ENCODE data around the gene TMEM132D. TPM values are rescaled to one million over a fixed set of nuclear protein-coding genes. Genes with fewer than 3 reads are reported as not detected.

The TMEM132D gene
- total RNA-seq, 2 donors from 2014 or later: 4.4 to 14.2 TPM

DNA sequence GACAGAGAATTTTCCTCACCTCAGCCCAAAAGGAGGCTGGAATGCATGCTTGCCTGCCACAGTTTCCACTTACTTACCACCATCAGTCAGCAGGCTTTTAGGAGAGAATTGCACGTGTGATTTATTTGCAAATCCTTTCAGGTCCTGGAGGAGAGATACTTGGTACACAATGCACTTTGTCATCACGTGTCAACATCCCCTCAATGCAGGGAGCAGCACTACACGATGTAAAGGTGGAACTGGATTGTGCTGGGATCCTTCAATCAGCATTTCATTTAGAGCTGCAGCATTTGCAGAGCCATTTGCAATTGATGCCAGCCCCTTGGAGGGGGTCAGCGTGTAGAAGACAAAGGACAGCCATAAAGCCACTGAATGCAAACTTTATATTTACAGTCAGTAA lies 832.5 kb downstream of the TMEM132D start:
- Histone ChIP-seq H3K36me3 (ENCODE audit: control insufficient read depth, insufficient read depth, low read length) (no peaks in the 10 kb centered on the region), H3K27ac (ENCODE audit: low read depth, low read length) (no peak overlapping the region), H3K4me3 (ENCODE audit: low read length) (no peak overlapping the region), H3K27me3 (ENCODE audit: control insufficient read depth, insufficient read depth, low read length, poor library complexity, severe bottlenecking) (peaks cover 6% of the 10 kb centered on the region), H3K9me3 (ENCODE audit: control insufficient read depth, low read length) (no peaks in the 10 kb centered on the region), H3K9ac (ENCODE audit: extremely low read depth, low read length, poor library complexity, severe bottlenecking) (no peak overlapping the region), H3K4me1 (ENCODE audit: control insufficient read depth, insufficient read depth, low read length) (no peaks in the 10 kb centered on the region)
- Mint-ChIP-seq H3K9me3 (no peaks in the 10 kb centered on the region), H3K36me3 (ENCODE audit: low read depth) (peaks cover 16% of the 10 kb centered on the region), H3K4me1 (peaks cover 12% of the 10 kb centered on the region), H3K27ac (no peak overlapping the region), H3K4me3 (no peak overlapping the region), H3K27me3 (ENCODE audit: insufficient read depth) (peaks cover 6% of the 10 kb centered on the region)
- no peak for DNase-seq
- WGBS, 2 experiments (ENCODE audit: insufficient coverage in 1 of 2, insufficient read length in 1 of 2): 46 to 78% methylated on average over 3 to 4 of the region's 4 CpGs
- TF ChIP-seq CTCF (conservative IDR thresholded peaks at IDR 0.05): no peak

GRCh38 chr12:129069886-129070285 lies 833.9 kb downstream of the TMEM132D start:
- Histone ChIP-seq H3K4me1 (ENCODE audit: control insufficient read depth, insufficient read depth, low read length) (no peaks in the 10 kb centered on the region), H3K27me3 (ENCODE audit: control insufficient read depth, insufficient read depth, low read length, poor library complexity, severe bottlenecking) (peaks cover 6% of the 10 kb centered on the region), H3K9ac (ENCODE audit: extremely low read depth, low read length, poor library complexity, severe bottlenecking) (no peak overlapping the region), H3K9me3 (ENCODE audit: control insufficient read depth, low read length) (no peaks in the 10 kb centered on the region), H3K4me3 (ENCODE audit: low read length) (no peak overlapping the region), H3K27ac (ENCODE audit: low read depth, low read length) (no peak overlapping the region), H3K36me3 (ENCODE audit: control insufficient read depth, insufficient read depth, low read length) (no peaks in the 10 kb centered on the region)
- 79 to 83% methylated on average over 14 to 15 of the region's 15 CpGs for WGBS, 2 experiments (ENCODE audit: insufficient coverage in 1 of 2, insufficient read length in 1 of 2)
- no peak overlapping the region for H3K27ac Mint-ChIP-seq
- H3K4me3 Mint-ChIP-seq: no peak overlapping the region
- H3K4me1 Mint-ChIP-seq: peaks cover 6% of the 10 kb centered on the region
- no peaks in the 10 kb centered on the region for H3K9me3 Mint-ChIP-seq
- H3K27me3 Mint-ChIP-seq (ENCODE audit: insufficient read depth): peaks cover 9% of the 10 kb centered on the region
- no peak for DNase-seq
- H3K36me3 Mint-ChIP-seq (ENCODE audit: low read depth): peaks cover 16% of the 10 kb centered on the region
- no peak for TF ChIP-seq CTCF (conservative IDR thresholded peaks at IDR 0.05)

- Mint-ChIP-seq H3K36me3 (ENCODE audit: low read depth) (peaks cover 5% of the 10 kb centered on the region), H3K27me3 (ENCODE audit: insufficient read depth) (peaks cover 9% of the 10 kb centered on the region), H3K27ac (no peak overlapping the region), H3K4me3 (no peak overlapping the region), H3K9me3 (no peaks in the 10 kb centered on the region), H3K4me1 (peaks cover 6% of the 10 kb centered on the region)
- no peak for TF ChIP-seq CTCF (conservative IDR thresholded peaks at IDR 0.05)
- no peak overlapping the region for H3K27ac ChIP-seq (ENCODE audit: low read depth, low read length)
- H3K4me1 ChIP-seq (ENCODE audit: control insufficient read depth, insufficient read depth, low read length): no peaks in the 10 kb centered on the region
- H3K27me3 ChIP-seq (ENCODE audit: control insufficient read depth, insufficient read depth, low read length, poor library complexity, severe bottlenecking): peaks cover 6% of the 10 kb centered on the region
- H3K4me3 ChIP-seq (ENCODE audit: low read length): no peak overlapping the region
- no peak for DNase-seq
- no peaks in the 10 kb centered on the region for H3K9me3 ChIP-seq (ENCODE audit: control insufficient read depth, low read length)
- no peaks in the 10 kb centered on the region for H3K36me3 ChIP-seq (ENCODE audit: control insufficient read depth, insufficient read depth, low read length)
- H3K9ac ChIP-seq (ENCODE audit: extremely low read depth, low read length, poor library complexity, severe bottlenecking): no peak overlapping the region
- WGBS, 2 experiments (ENCODE audit: insufficient coverage in 1 of 2, insufficient read length in 1 of 2): 89 to 91% methylated on average over 6 to 10 of the region's 10 CpGs
Measured at GRCh38 chr12:129068684-129069083, 835.1 kb downstream of the TMEM132D start.
